Measurements from ENCODE around the gene PLEKHA5. TPM values are rescaled to one million over a fixed set of nuclear protein-coding genes. Genes with fewer than 3 reads are reported as not detected.

Gene PLEKHA5
- total and polyA plus RNA-seq, 2 experiments from 2014 or later = 82.8 to 112 TPM

GRCh38 chr12:19166387-19166786 lies 36.9 kb downstream of the PLEKHA5 start (continued):
- TF ChIP-seq EZH2phosphoT487 (IDR thresholded peaks at IDR 0.05; ENCODE audit: unreplicated experiment) = no peak
- TF ChIP-seq POLR2AphosphoS5 (IDR thresholded peaks at IDR 0.05; ENCODE audit: low read depth) = no peak
- TF ChIP-seq NANOG (IDR thresholded peaks at IDR 0.05; ENCODE audit: borderline replicate concordance) = no peak
- no peak for TF ChIP-seq STAT1 (IDR thresholded peaks at IDR 0.05; ENCODE audit: unreplicated experiment)

- Mint-ChIP-seq H3K4me1 (peaks cover 56% of the 10 kb centered on the region), H3K36me3 (ENCODE audit: low read depth) (peaks cover 5% of the 10 kb centered on the region; the same call in 1 of the 3 replicates), H3K27ac (no peak overlapping the region), H3K9me3 (no peaks in the 10 kb centered on the region), H3K27me3 (ENCODE audit: insufficient read depth, low read depth, poor library complexity) (peaks cover 4% of the 10 kb centered on the region), H3K4me3 (no peak overlapping the region)
- H3K9me2 ChIP-seq (ENCODE audit: insufficient read depth) = no peaks in the 10 kb centered on the region
- H3K4me1 ChIP-seq (ENCODE audit: insufficient read depth) = peaks cover 51% of the 10 kb centered on the region
- H3K4me3 ChIP-seq = no peak overlapping the region
- TF ChIP-seq ZNF114 (CRISPR knock-in tag; IDR thresholded peaks at IDR 0.05) = no peak
- TF ChIP-seq CREB1 (CRISPR knock-in tag; IDR thresholded peaks at IDR 0.05; ENCODE audit: low read depth) = no peak
- TF ChIP-seq EZH2 (IDR thresholded peaks at IDR 0.05; ENCODE audit: low read depth, unreplicated experiment) = no peak
- no peak for TF ChIP-seq ZNF462 (CRISPR knock-in tag; IDR thresholded peaks at IDR 0.05)
- TF ChIP-seq REST (IDR thresholded peaks at IDR 0.05; ENCODE audit: unreplicated experiment) = no peak
- TF ChIP-seq ZNF331 (CRISPR knock-in tag; IDR thresholded peaks at IDR 0.05; ENCODE audit: low read depth) = no peak
- TF ChIP-seq JUNB (IDR thresholded peaks at IDR 0.05; ENCODE audit: unreplicated experiment) = no peak
- no peak for TF ChIP-seq ETS1 (IDR thresholded peaks at IDR 0.05)
- H2AFZ ChIP-seq = no peak overlapping the region
- H3K4me2 ChIP-seq = no peak overlapping the region
- DNase-seq (ENCODE audit: low spot score) = no peak
- H4K20me1 ChIP-seq (replicated peaks; ENCODE audit: insufficient read depth) = peaks cover 26% of the 10 kb centered on the region
- no peak for ATAC-seq
- no peak overlapping the region for H3K27ac ChIP-seq (ENCODE audit: low read depth)
- H3K79me2 ChIP-seq (replicated peaks; ENCODE audit: insufficient read depth) = peaks cover 100% of the 10 kb centered on the region
- H3K36me3 ChIP-seq (ENCODE audit: insufficient read depth) = no peaks in the 10 kb centered on the region
- H3K27me3 ChIP-seq (ENCODE audit: insufficient read depth) = no peaks in the 10 kb centered on the region
- no peaks in the 10 kb centered on the region for H3F3A ChIP-seq (replicated peaks; ENCODE audit: low read depth)
These were observed 37.4 kb downstream of the PLEKHA5 start for GRCh38 chr12:19166956-19167355.

Data from GM23338 (cell line).